ENCODE results near the gene HRH2.
"Not testable (repeated sequence)": the region's sequence is repeated elsewhere in the genome, so short reads cannot be mapped to it uniquely, and the experiment has no call there.

Gene HRH2

DNA sequence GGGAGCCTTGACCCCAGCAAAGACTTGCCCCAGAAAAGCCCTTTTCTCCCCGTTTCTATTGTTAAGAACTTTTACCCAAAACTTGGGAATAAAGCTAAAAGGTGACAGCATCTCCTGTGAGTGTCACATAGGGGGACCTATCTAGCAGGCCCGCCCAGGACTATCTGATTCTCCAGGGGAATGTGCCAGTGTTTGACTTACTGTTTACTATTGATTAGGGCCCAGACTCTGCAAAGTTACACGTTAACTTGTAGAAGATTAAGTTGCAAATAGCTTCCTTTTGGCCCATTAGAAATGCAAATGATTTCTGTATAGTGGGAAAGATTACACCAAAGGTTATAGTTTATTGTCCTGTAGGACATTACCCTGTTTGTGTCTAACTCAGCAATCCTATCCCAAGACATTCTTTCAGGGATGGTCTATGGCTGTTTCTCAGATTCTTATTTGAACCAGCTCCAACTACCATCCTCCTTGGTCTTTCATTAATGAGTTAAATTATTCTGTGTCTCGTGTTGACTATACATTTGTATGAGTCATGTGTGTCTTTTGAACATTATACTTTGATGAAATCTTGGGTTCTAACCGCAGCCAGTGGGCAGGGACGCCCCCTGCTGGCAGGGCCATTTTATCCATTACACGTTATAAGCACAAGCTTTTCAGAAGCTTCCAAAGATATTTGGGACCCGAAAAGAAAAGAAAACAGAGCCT is 60.7 kb downstream of the HRH2 start:
- Histone ChIP-seq H3K4me3 (ENCODE audit: low read depth in 1 of 2, low read length in 2 of 2) (no peak overlapping the region), H3K4me1 (ENCODE audit: control insufficient read depth in 1 of 2, insufficient read depth in 2 of 2, low read length in 2 of 2) (no peaks in the 10 kb centered on the region), H3K27ac (ENCODE audit: low read length) (no peak overlapping the region), H3K36me3 (ENCODE audit: control insufficient read depth in 1 of 2, insufficient read depth in 2 of 2, low read length in 2 of 2) (no peaks in the 10 kb centered on the region), H3K9me3 (ENCODE audit: control insufficient read depth in 1 of 2, low read length in 2 of 2) (peaks cover 10 to 20% of the 10 kb centered on the region in 2 donors), H3K27me3 (ENCODE audit: low read depth, low read length) (no peaks in the 10 kb centered on the region)

DNA sequence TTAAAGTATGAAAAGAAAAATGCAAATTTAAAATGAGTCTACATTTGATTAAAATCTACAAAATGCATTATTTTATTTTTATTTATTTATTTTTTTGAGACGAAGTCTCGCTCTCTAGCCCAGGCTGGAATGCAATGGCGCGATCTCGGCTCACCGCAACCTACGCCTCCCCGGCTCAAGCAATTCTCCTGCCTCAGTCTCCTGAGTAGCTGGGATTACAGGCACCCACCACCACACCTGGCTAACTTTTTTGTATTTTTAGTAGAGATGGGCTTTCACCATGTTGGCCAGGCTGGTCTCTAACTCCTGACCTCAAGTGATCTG is 61.2 kb downstream of the HRH2 start:
- not testable (repeated sequence) for H3K36me3 ChIP-seq (ENCODE audit: control insufficient read depth in 1 of 2, insufficient read depth in 2 of 2, low read length in 2 of 2); H3K4me3 ChIP-seq (ENCODE audit: low read depth in 1 of 2, low read length in 2 of 2); H3K4me1 ChIP-seq (ENCODE audit: control insufficient read depth in 1 of 2, insufficient read depth in 2 of 2, low read length in 2 of 2); H3K27ac ChIP-seq (ENCODE audit: low read length); H3K27me3 ChIP-seq (ENCODE audit: low read depth, low read length)
- peaks cover 10 to 16% of the 10 kb centered on the region in 2 donors for H3K9me3 ChIP-seq (ENCODE audit: control insufficient read depth in 1 of 2, low read length in 2 of 2)

DNA sequence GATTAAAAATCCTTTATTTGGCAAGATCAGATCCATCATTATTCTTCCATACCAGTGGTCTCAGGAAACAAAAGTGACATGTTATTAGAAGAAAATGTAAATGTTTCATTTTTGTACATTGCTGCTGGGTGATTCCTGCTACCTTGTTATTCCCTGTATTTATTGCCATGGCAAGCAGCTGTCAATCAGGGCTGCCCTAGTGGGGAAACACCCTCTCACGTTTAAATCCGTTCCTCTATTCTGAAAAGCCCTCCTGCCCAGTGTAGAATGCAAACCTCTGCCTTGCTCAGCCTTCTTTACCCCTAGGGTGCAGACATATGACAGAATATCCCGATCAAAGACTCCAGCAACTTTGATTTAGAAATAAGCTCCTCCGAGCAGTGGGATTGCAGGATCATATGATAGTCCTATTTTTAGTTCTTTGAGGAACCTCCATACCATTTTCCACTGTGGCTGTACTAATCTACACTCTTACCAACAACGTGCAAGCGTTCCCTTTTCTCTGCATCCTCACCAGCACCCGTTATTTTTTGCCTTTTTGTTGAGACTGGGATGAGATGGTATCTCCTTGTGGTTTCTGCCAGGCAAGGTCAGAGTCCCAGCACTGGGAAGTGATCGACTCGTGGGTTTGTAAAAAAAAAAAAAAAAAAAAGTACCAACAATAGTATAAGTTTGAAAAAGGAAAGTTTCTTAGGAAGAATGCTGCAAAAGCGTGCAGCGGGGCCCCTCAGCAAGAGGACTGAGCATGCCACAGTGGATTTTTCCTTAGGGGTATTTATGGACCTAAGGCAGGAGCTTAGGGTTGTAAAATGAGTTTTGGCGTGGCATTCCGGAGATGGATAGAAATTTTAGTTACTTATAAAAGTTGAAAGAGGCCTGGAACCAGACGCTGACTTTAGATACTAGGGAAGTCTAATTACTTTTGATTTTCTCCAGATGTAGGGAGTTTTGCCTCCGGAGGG is 66.7 kb downstream of the HRH2 start:
- no peak overlapping the region for H3K4me3 ChIP-seq (ENCODE audit: low read depth in 1 of 2, low read length in 2 of 2)
- H3K36me3 ChIP-seq (ENCODE audit: control insufficient read depth in 1 of 2, insufficient read depth in 2 of 2, low read length in 2 of 2): no peaks in the 10 kb centered on the region
- no peaks in the 10 kb centered on the region for H3K9me3 ChIP-seq (ENCODE audit: control insufficient read depth in 1 of 2, low read length in 2 of 2)
- peaks cover 20% of the 10 kb centered on the region for H3K27me3 ChIP-seq (ENCODE audit: low read depth, low read length)
- no peak overlapping the region for H3K27ac ChIP-seq (ENCODE audit: low read length)
- H3K4me1 ChIP-seq (ENCODE audit: control insufficient read depth in 1 of 2, insufficient read depth in 2 of 2, low read length in 2 of 2): peaks cover 0 to 6% of the 10 kb centered on the region in 2 donors

DNA sequence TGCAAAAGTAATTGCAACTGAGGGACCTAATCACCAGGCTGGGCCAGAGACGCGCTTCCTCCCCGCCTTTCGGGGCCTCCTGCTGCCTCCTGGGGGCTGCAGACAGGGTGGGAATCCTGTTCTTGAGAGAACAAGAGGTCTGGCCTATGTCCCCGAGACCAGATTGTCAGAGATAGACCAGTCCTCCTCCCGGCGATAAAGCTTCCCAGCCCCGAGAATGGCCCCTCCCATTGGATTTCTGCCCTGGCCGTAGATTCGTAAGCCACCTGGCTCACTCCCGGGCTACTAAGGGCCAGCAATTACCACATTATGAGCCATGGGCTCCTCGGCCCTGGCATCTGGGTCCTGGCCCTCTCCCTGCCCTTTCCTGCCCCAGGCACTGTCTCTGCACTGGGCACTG is 70.4 kb downstream of the HRH2 start:
- Histone ChIP-seq H3K9me3 (ENCODE audit: control insufficient read depth in 1 of 2, low read length in 2 of 2) (peaks cover under 1 to 4% of the 10 kb centered on the region in 2 donors), H3K27ac (ENCODE audit: low read length) (no peak overlapping the region), H3K27me3 (ENCODE audit: low read depth, low read length) (peaks cover 21% of the 10 kb centered on the region), H3K36me3 (ENCODE audit: control insufficient read depth in 1 of 2, insufficient read depth in 2 of 2, low read length in 2 of 2) (no peaks in the 10 kb centered on the region), H3K4me1 (ENCODE audit: control insufficient read depth in 1 of 2, insufficient read depth in 2 of 2, low read length in 2 of 2) (peaks cover 0 to 7% of the 10 kb centered on the region in 2 donors), H3K4me3 (ENCODE audit: low read depth in 1 of 2, low read length in 2 of 2) (no peak overlapping the region)

DNA sequence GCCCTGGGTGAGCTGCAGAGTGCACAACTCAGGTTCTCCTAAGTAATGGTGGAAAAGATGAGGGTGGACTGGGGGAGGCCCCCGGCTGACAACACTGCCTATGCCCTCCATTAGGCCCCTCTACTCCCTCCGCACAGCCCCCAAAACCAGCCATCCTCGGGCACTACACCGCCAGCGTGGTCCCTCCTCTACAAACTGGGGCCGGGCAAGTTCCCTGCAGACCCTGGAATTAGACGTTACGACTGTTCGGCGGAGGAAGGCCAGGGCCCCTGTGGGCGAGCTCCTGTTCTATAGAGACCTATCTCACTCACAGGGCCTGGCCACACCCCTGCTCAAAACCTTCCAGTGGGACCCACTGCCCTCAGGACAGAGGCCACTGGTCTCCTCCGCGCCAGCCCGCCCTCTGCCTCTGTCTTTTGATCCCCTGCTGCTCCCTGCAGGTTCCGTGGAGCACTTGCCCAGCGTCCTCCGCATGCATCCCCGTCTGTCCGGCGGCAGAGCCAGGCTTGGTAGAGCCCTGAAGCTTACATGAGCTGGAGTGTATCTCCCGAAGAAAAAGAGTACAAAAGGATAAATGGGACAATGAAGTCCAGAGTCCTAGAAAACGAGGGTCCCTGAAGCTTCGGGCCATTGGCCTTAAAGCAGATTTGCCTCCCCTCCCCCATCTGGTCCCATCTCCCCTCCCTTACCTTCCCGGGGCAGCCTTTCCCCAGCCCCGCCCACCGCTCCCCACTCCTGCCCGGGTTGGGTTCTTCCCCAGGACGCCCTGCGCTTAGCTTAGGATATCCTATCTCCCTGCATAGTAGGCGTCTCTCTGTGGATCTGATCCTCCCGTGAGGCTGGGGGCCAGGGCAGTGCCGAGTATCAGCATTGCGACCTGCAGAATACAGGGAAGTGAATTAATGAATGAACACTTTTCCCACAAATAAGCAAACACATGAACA is 71.3 kb downstream of the HRH2 start:
- H3K4me3 ChIP-seq (ENCODE audit: low read depth in 1 of 2, low read length in 2 of 2): no peak overlapping the region
- no peak overlapping the region for H3K27ac ChIP-seq (ENCODE audit: low read length)
- peaks cover 5 to 6% of the 10 kb centered on the region in 2 donors for H3K9me3 ChIP-seq (ENCODE audit: control insufficient read depth in 1 of 2, low read length in 2 of 2)
- no peaks in the 10 kb centered on the region for H3K36me3 ChIP-seq (ENCODE audit: control insufficient read depth in 1 of 2, insufficient read depth in 2 of 2, low read length in 2 of 2)
- H3K27me3 ChIP-seq (ENCODE audit: low read depth, low read length): peaks cover 21% of the 10 kb centered on the region
- peaks cover 0 to 7% of the 10 kb centered on the region in 2 donors for H3K4me1 ChIP-seq (ENCODE audit: control insufficient read depth in 1 of 2, insufficient read depth in 2 of 2, low read length in 2 of 2)

DNA sequence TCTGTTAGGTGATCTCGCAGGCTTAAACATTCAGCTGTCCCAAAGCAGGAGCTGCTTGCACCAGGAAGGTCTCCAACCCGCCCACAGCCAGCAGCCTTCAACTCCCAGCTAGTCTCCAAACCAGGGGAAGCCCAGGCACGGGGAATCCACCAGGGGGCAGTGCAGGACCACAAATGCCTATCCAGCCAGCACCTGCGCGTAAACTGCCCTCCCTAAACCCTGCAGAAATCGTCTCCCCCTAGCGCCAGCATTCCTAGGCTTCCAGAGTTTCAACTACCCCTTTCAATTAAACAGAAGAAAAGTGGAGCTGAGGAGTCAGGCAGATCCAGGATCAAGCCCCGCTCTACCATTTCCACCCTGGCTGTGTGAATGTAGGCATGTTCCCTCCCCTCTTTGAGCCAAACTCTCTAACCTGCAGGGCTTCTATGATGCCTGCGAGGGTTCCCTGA is 72.0 kb downstream of the HRH2 start:
- Histone ChIP-seq H3K4me1 (ENCODE audit: control insufficient read depth in 1 of 2, insufficient read depth in 2 of 2, low read length in 2 of 2) (peaks cover 0 to 7% of the 10 kb centered on the region in 2 donors), H3K4me3 (ENCODE audit: low read depth in 1 of 2, low read length in 2 of 2) (no peak overlapping the region), H3K36me3 (ENCODE audit: control insufficient read depth in 1 of 2, insufficient read depth in 2 of 2, low read length in 2 of 2) (no peaks in the 10 kb centered on the region), H3K27ac (ENCODE audit: low read length) (no peak overlapping the region), H3K27me3 (ENCODE audit: low read depth, low read length) (peaks cover 21% of the 10 kb centered on the region), H3K9me3 (ENCODE audit: control insufficient read depth in 1 of 2, low read length in 2 of 2) (peaks cover 5 to 6% of the 10 kb centered on the region in 2 donors)

DNA sequence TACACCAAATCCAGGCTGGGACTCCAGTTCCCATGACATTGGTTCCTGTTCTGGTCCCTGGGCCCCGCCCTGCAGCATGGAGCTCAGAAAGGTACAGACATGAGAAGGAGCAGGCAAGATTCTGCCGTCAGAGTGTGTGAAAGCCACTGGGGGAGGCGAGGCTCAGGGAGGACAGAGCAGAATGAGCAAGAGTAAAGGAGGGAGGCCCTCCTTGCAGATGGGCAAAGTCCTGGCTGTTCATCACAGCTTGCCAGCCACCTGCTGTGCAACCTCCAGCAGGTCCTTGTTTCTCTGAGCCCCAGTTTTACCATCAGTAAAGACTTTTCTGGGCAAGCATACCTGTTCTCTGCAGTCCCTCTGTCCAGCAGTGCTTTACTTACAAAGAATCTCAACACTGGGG is 73.3 kb downstream of the HRH2 start:
- H3K36me3 ChIP-seq (ENCODE audit: control insufficient read depth in 1 of 2, insufficient read depth in 2 of 2, low read length in 2 of 2): no peaks in the 10 kb centered on the region
- H3K27me3 ChIP-seq (ENCODE audit: low read depth, low read length): peaks cover 21% of the 10 kb centered on the region
- H3K4me3 ChIP-seq (ENCODE audit: low read depth in 1 of 2, low read length in 2 of 2): no peak overlapping the region
- peaks cover 0 to 7% of the 10 kb centered on the region in 2 donors for H3K4me1 ChIP-seq (ENCODE audit: control insufficient read depth in 1 of 2, insufficient read depth in 2 of 2, low read length in 2 of 2)
- no peak overlapping the region for H3K27ac ChIP-seq (ENCODE audit: low read length)
- peaks cover 5 to 6% of the 10 kb centered on the region in 2 donors for H3K9me3 ChIP-seq (ENCODE audit: control insufficient read depth in 1 of 2, low read length in 2 of 2)

DNA sequence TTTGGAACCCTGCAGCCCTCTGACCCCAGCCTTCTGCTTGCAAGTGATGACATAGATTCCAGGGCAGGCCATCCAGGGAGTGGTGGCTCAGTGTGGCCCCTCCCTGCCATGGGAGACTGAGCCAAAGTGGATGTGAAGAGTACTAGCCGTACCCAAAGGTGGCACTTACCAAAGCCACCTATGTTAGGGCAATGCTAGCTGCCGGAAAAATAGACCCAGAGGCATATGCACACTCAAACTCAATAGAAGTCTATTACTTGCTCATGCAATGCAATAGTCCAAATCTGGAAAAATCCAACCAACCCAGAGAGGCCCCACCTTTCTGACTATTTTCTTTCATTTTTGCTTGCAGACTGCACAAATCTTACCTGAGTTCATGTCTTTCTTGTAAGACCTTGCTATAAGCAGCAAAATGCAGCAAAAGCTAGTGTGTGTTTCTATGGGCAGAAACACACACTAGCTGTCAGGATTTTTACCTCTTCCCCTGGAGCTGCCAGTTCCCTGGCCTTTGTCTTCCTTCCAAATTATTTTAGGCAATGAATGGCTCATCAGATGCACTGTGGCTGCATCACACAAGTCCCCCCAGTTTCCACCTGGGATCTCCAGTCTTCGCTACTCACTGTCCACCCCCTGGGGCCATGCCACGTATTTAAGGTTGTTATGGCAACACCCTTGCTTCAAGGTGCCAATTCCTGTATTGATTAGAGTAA is 74.0 kb downstream of the HRH2 start:
- peaks cover 0 to 7% of the 10 kb centered on the region in 2 donors for H3K4me1 ChIP-seq (ENCODE audit: control insufficient read depth in 1 of 2, insufficient read depth in 2 of 2, low read length in 2 of 2)
- no peaks in the 10 kb centered on the region for H3K36me3 ChIP-seq (ENCODE audit: control insufficient read depth in 1 of 2, insufficient read depth in 2 of 2, low read length in 2 of 2)
- peaks cover 21% of the 10 kb centered on the region for H3K27me3 ChIP-seq (ENCODE audit: low read depth, low read length)
- no peak overlapping the region for H3K4me3 ChIP-seq (ENCODE audit: low read depth in 1 of 2, low read length in 2 of 2)
- H3K9me3 ChIP-seq (ENCODE audit: control insufficient read depth in 1 of 2, low read length in 2 of 2): peaks cover 5 to 6% of the 10 kb centered on the region in 2 donors
- no peak overlapping the region for H3K27ac ChIP-seq (ENCODE audit: low read length)

DNA sequence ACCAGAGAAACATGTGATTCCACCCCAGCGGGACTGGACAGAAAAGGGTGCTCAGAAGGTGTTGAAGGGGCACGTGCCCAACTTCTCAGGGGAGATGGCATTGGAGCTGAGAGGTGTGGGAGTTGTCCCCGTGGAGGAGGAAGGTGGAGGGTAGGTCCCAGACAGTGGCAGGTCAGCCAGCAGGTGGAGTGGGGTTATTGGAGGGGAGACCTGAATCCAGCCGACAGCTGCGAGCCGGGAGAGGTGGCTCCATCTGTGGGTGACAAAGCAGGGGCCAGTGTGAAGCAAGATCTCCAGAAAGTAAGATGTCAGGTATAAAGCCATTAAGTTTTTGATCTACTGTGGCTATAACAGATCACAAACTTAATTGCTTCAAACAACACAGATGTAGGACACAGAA is 75.1 kb downstream of the HRH2 start:
- Histone ChIP-seq H3K4me1 (ENCODE audit: control insufficient read depth in 1 of 2, insufficient read depth in 2 of 2, low read length in 2 of 2) (peaks cover 0 to 7% of the 10 kb centered on the region in 2 donors), H3K27ac (ENCODE audit: low read length) (no peak overlapping the region), H3K27me3 (ENCODE audit: low read depth, low read length) (peaks cover 15% of the 10 kb centered on the region), H3K9me3 (ENCODE audit: control insufficient read depth in 1 of 2, low read length in 2 of 2) (peaks cover 5 to 6% of the 10 kb centered on the region in 2 donors), H3K4me3 (ENCODE audit: low read depth in 1 of 2, low read length in 2 of 2) (no peak overlapping the region), H3K36me3 (ENCODE audit: control insufficient read depth in 1 of 2, insufficient read depth in 2 of 2, low read length in 2 of 2) (no peaks in the 10 kb centered on the region)

DNA sequence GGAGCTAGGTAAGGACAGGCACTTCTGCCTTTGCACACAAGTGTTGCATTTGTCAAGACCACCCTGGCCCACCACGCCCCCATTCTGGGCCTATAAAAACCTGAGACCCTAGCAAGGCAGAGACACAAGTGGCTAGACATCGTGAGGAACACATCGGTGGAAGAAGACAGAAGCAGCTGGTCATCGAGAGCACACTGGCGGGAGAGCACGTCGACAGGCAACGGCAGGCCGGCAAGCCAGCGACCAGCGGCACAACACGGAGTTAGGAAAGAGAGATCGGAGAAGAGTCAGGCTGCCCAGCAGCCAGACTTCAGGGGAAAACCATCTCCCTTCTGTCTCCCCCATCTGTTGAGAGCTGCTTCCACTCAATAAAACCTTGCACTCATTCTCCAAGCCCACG is 76.1 kb downstream of the HRH2 start:
- H3K36me3 ChIP-seq (ENCODE audit: control insufficient read depth in 1 of 2, insufficient read depth in 2 of 2, low read length in 2 of 2): no peaks in the 10 kb centered on the region
- H3K4me1 ChIP-seq (ENCODE audit: control insufficient read depth in 1 of 2, insufficient read depth in 2 of 2, low read length in 2 of 2): peaks cover 0 to 7% of the 10 kb centered on the region in 2 donors
- H3K9me3 ChIP-seq (ENCODE audit: control insufficient read depth in 1 of 2, low read length in 2 of 2): peaks cover 5 to 6% of the 10 kb centered on the region in 2 donors
- peaks cover 7% of the 10 kb centered on the region for H3K27me3 ChIP-seq (ENCODE audit: low read depth, low read length)
- H3K27ac ChIP-seq (ENCODE audit: low read length): no peak overlapping the region
- no peak overlapping the region for H3K4me3 ChIP-seq (ENCODE audit: low read depth in 1 of 2, low read length in 2 of 2)

All from muscle layer of duodenum (tissue), 2 donors.